T-helper 1 cell treated with Interleukin-12 subunit alpha and Interleukin-12 subunit beta and Interleukin-4 antibody, amounts not matched to agents 30 ng/mL and 1 ng/mL, for 36 hours (primary cell): ENCODE results near the gene UGT1A8. TPM values are rescaled to one million over a fixed set of nuclear protein-coding genes. Genes with fewer than 3 reads are reported as not detected.

ENCODE experiments used
- intact Hi-C: fragments of 100-400 bp; cut with micrococcal nuclease; formaldehyde crosslinking; loops from one replicate; pipeline ENCODE4 v1.15.1; 2024
- total RNA-seq: library from RNA; stranded (reverse); gene quantifications from 2 replicates; pipeline ENCODE4 v1.2.3, GENCODE V29; 2022

UGT1A8 gene
- total RNA-seq, 1 donor from 2014 or later = not detected

DNA sequence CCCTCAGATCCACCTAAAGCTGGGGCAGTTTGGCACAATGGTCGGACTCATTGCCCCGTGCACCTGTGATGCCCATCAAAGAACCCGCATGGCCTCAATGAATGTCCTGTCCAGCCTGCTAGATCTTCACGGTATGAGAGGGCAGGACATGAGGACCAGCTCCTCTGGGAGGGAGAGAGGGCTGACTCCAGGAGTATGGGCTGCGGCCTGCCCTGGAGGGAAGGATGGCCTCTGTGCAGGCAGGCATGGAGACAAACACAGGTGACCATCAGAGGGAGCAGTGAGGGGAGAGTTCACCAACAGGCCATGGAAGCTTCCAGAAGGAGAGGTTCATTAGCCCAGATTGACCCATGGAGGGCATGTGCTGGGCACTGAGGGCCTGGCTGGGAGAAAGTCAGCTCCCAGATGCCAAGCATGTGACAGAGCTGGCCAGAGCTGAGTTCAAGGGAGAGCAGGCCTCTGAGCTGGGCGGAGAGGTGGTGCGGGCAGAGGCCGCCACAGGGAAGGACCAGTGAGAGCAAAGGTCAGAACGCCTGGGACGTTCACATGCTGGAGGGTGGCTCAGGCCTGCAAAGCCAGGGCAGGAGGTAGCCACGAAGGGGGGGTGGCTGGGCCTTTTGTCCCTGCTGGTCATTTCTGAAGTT lies 200.7 kb downstream of the UGT1A8 start:
- intact Hi-C loops = no loop called here

DNA sequence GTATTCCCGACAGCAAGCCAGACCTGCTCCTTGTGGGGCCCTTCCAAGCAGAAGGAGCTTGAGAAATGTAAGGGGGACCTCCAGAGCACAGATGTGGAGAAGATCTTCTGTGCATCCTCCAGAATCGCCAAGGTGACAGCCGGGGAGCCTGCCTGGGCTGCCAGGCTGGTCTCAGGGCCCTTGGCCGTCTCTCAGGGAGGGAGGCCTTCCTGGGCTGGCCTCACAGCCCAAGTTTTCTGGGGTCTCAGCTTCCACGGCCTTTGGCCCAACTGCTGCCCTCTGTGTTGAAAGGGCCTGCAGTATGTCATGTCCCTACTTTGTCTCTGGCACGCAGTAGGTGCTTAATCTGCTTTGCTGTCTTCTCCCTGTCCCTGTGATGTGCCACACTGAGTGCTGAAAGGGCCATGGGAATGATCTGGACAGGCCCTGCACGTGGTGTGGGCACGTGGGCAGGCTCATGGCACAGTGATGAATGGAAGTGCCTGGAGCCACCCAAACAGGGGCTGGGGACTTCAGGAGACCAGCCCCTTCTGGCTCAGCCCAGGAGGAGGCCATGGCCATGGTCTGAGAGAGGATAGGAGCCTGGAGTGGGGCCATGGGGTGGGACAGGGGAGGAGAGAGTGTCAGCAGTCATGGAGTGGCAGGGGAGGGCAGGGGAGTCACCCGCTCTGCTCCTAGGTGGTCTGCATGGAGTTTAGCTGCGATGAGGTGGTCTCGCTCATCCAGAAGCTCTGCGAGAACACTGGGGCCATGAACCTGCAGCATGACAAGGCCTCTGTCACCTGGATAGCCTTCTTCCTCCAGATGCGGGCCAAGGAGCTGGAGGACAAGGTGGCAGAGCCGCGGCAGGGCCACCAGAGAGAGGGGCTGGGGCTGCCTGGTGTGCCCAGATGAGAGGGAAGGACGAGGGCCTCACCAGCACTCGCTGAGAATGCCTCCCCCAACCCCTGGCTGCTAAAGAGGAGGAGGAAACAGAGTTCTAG lies 201.5 kb downstream of the UGT1A8 start:
- intact Hi-C loops = no loop called here

DNA sequence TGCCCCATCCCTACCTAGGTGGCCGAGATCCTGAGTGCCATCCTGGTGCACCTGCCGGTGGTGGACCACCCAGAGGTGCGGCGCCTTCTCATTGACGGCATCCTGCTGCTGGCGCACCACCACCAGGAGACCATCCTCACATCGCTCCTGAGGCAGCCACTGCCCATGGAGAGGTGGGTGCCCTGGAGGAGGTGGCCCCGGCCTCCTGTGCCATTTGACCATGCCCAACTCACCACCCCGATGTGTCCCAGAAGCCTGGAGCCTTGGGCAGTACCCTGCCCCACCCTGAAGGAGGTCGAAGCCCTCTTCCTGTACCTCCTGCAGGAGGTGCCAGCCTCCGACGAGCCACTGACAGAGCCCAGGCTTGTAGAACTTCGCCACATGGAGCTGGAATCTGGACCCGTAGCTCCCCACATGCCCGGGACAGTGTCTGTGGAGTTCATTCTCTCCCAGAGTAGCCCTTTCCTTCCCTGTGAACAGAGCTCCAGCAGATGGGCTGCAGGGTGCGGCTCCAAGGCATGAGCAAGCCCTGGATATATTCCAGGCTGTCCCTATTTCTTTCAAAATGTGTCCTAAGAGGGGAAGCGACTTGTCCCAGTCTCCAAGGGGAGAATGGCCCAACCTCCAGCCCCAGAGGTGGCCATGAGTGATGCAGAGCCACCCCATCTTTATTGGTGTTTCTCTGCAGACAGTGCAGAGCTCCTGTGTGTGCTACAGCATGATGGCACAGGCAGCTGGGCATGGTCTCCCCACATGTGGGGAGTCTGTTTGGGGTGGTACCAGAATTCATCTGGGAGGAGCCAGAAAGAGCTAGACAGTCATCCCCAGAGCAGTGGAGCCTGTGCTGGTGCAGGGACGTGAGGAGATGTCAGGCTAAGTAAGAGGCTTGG lies 202.7 kb downstream of the UGT1A8 start:
- intact Hi-C loops = no loop called here

DNA sequence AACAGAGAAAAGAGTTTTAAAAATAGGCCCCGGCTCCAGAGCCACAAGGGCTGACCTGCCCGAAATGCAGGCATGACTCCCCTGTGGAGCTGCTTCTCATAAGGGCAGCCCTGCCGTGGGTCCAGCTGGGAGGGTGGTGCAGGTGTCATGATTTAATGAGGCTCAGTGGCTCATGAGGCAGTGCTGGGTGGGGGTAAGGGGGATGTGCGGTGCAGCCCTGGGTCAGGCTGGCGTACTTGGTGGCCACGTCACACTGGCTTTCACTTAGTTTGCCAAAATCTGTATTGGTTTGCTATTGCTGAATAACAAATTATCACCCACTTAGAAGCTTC lies 203.3 kb downstream of the UGT1A8 start:
- intact Hi-C loops = no loop called here

DNA sequence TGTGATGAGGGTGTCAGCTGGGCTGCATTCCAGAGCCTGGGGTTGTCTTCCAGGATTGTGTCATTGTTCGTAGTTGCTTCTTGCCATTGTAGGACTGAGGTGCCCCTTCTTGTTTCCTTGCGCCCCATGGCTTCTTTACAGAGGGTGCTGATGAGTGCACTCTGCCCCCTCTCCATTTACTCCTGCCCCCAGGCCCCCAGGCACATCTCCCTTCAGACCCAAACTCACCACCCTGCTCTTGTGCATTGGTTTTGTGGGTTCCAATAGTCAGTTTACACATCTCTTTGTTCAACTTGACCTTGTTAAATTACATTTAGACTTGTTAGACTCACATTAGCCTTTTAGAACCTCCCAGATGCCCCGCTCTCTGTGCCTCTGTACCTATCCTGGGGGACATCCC lies 203.8 kb downstream of the UGT1A8 start:
- intact Hi-C loops = no loop called here

DNA sequence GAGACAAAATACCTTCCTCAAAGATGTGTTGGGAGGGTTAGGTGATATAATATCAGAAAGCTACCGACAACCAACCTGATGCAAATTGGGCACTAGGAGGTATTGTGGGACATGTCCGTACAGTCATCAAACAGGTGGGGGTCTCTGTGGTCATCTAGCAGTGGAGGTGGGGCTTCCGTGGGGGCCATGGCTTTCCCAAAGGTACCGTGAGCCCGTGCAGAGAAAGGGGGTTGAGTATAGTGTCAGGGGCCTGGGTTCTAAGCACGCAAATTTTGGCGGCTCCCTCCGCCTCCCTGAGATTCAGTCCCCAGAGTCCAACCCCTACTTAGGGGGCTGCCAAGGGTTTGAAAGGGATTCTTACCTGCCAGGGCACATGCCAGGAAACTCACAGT lies 204.3 kb downstream of the UGT1A8 start:
- intact Hi-C loops = no loop called here

DNA sequence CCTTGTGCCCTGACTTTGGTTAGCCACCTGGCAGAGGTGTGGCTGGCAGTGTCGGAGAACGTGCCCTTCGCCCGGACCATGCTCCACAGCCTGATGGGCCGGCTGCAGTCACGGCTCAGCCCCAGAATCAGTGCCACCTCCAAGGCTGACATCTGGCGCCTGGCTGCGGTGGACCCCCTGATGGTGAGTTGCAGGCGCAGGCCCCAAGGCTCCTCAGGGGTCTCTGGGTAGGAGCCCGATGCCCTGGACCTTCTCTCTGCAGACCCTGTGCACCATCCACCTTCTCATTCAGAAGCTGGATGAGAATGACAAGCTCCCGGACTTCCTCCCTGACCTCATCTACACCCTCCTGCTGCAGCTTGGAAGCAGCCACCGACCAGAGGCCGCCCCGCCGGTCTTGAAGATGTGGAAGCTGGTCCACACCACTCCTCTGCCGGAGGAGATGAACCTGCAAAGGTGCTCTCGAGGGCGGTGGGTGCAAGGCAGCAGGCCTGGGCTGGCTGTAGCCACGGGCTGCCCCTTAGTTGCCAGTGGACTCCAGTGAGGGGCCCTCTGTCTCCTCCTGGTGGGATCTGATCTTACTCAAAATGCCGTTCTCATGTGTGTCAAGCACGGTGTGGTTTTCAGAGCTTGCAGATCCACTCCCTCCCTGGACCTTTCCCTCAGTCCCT lies 204.8 kb downstream of the UGT1A8 start:
- intact Hi-C loops = no loop called here

Other genes with a start within 250 kb of the UGT1A8 start
- gene USP40, start 50.9 kb upstream of the UGT1A8 start, total RNA-seq = 10.3 and 11.0 TPM in 2 replicates
- not detected in 2 replicates for gene UGT1A10, start 18.8 kb downstream of the UGT1A8 start, total RNA-seq
- not detected in 2 replicates for gene UGT1A9, start 54.3 kb downstream of the UGT1A8 start, total RNA-seq
- not detected in 2 replicates for gene UGT1A7, start 64.3 kb downstream of the UGT1A8 start, total RNA-seq
- gene UGT1A6, start 75.3 kb downstream of the UGT1A8 start, total RNA-seq = not detected in 2 replicates
- gene UGT1A5, start 95.3 kb downstream of the UGT1A8 start, total RNA-seq = not detected in 2 replicates
- not detected in 2 replicates for gene UGT1A4, start 101.1 kb downstream of the UGT1A8 start, total RNA-seq
- not detected in 2 replicates for gene UGT1A3, start 111.4 kb downstream of the UGT1A8 start, total RNA-seq
- gene UGT1A1, start 142.6 kb downstream of the UGT1A8 start, total RNA-seq = not detected in 2 replicates
- gene MROH2A, start 160.7 kb downstream of the UGT1A8 start, total RNA-seq = not detected in 2 replicates
- 50.8 and 55.8 TPM in 2 replicates for gene HJURP, start 236.9 kb downstream of the UGT1A8 start, total RNA-seq